Measurements from ENCODE around the gene VPREB3. TPM values are rescaled to one million over a fixed set of nuclear protein-coding genes. Genes with fewer than 3 reads are reported as not detected.

VPREB3 gene
- total and polyA plus RNA-seq, 4 donors = 0.69 to 3.2 (median 1.8) TPM; not detected in 1

- no peak for TF ChIP-seq ATF3 (IDR thresholded peaks at IDR 0.05)
- no peak for TF ChIP-seq RXRA (IDR thresholded peaks at IDR 0.05)
These were observed 33.7 kb upstream of the VPREB3 start (continued) for GRCh38 chr22:23787910-23788309.

- DNase-seq (ENCODE audit: low spot score) = no peak
- no peaks in the 10 kb centered on the region for H3K27me3 ChIP-seq (ENCODE audit: control insufficient read depth in 4 of 4, insufficient read depth in 4 of 4, low read length in 3 of 4)
- H3K4me3 ChIP-seq (ENCODE audit: low read depth in 1 of 3, low read length in 3 of 3) = peak overlapping the region; percentile 76 to 85 (median 83)
- no peaks in the 10 kb centered on the region for H3K9me3 ChIP-seq (ENCODE audit: control insufficient read depth in 4 of 4, low read length in 3 of 4)
- H3K4me1 ChIP-seq (ENCODE audit: control insufficient read depth in 4 of 4, insufficient read depth in 4 of 4, low read length in 3 of 4) = peaks cover 12 to 42% (median 31%) of the 10 kb centered on the region in 4 donors
- WGBS = under 1% methylated on average over 5 of the region's 5 CpGs
- TF ChIP-seq JUND (IDR thresholded peaks at IDR 0.05) (no peak), TAF1 (conservative IDR thresholded peaks at IDR 0.05) (no peak), FOXA1 (IDR thresholded peaks at IDR 0.05) (no peak), NR2F2 (IDR thresholded peaks at IDR 0.05) (no peak), RXRA (IDR thresholded peaks at IDR 0.05) (no peak), FOXA2 (IDR thresholded peaks at IDR 0.05) (no peak), MAX (IDR thresholded peaks at IDR 0.05) (no peak), GABPA (IDR thresholded peaks at IDR 0.05 in 1 of 2, conservative IDR thresholded peaks at IDR 0.05 in 1 of 2) (no peak), RAD21 (IDR thresholded peaks at IDR 0.05) (no peak), HNF4A (conservative IDR thresholded peaks at IDR 0.05) (no peak), EGR1 (IDR thresholded peaks at IDR 0.05; ENCODE audit: low read depth in 2 of 2) (no peak), HNF4G (IDR thresholded peaks at IDR 0.05) (no peak), REST (IDR thresholded peaks at IDR 0.05) (no peak), SP1 (IDR thresholded peaks at IDR 0.05) (no peak), CTCF (IDR thresholded peaks at IDR 0.05; ENCODE audit: low read depth, low read length, missing input control) (no peak), ATF3 (IDR thresholded peaks at IDR 0.05) (no peak), ZBTB33 (IDR thresholded peaks at IDR 0.05) (no peak), YY1 (IDR thresholded peaks at IDR 0.05) (no peak)
- H3K27ac ChIP-seq (ENCODE audit: low read depth in 1 of 2, low read length in 2 of 2) = peak overlapping the region; percentile 99 to 100
- peaks cover 0 to 5% (median 0%) of the 10 kb centered on the region in 4 donors for H3K36me3 ChIP-seq (ENCODE audit: control insufficient read depth in 4 of 4, insufficient read depth in 3 of 4, low read depth in 1 of 4, low read length in 3 of 4)
- peak overlapping the region; percentile 45 to 77 for H3K9ac ChIP-seq (ENCODE audit: low read depth in 1 of 2, low read length in 2 of 2)
These were observed 33.3 kb upstream of the VPREB3 start for GRCh38 chr22:23787600-23787896.
